Measurements from ENCODE around the gene RNASE8.
A peak's percentile ranks its signal among the peaks of the same experiment; 100 is the strongest.

The RNASE8 gene

DNA sequence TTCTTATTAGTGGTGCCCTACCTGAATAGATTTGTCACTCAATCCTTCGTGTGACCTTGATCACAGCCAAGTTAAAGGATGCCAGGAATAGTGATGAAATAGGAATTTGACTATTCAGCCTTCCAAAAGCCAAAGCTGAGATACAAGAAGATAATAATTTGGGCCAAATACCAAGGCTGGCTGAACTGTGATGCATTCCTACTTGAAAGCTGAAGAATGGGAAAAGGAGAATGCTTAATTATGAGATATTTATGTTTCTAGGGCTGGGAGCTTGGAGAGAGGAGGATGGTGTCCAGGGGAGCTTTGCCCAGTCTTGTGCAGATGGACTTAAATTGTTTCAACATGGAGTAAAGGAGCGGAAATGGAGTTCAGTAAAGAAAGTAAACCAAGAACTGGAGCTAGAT, 10.2 kb upstream of the RNASE8 start:
- TF ChIP-seq CTCF (IDR thresholded peaks at IDR 0.05), result no peak
- TF ChIP-seq ZFX (IDR thresholded peaks at IDR 0.05; ENCODE audit: borderline replicate concordance), result no peak
- no peak overlapping the region for H3K27ac ChIP-seq

- no peak overlapping the region for H3K27ac ChIP-seq
- TF ChIP-seq ZFX (IDR thresholded peaks at IDR 0.05; ENCODE audit: borderline replicate concordance) (no peak), CTCF (IDR thresholded peaks at IDR 0.05) (no peak)
Observed at GRCh38 chr14:21048638-21049037, 9.0 kb upstream of the RNASE8 start.

- TF ChIP-seq ZFX (IDR thresholded peaks at IDR 0.05; ENCODE audit: borderline replicate concordance) (no peak), CTCF (IDR thresholded peaks at IDR 0.05) (no peak)
Observed at GRCh38 chr14:21049271-21049673, 8.3 kb upstream of the RNASE8 start.

GRCh38 chr14:21050597-21050996, 7.0 kb upstream of the RNASE8 start:
- H3K27ac ChIP-seq, result no peak overlapping the region
- no peak for TF ChIP-seq ZFX (IDR thresholded peaks at IDR 0.05; ENCODE audit: borderline replicate concordance)
- TF ChIP-seq CTCF (IDR thresholded peaks at IDR 0.05), result no peak

More at GRCh38 chr14:21049271-21049673, 8.3 kb upstream of the RNASE8 start:
- H3K27ac ChIP-seq, result no peak overlapping the region

DNA sequence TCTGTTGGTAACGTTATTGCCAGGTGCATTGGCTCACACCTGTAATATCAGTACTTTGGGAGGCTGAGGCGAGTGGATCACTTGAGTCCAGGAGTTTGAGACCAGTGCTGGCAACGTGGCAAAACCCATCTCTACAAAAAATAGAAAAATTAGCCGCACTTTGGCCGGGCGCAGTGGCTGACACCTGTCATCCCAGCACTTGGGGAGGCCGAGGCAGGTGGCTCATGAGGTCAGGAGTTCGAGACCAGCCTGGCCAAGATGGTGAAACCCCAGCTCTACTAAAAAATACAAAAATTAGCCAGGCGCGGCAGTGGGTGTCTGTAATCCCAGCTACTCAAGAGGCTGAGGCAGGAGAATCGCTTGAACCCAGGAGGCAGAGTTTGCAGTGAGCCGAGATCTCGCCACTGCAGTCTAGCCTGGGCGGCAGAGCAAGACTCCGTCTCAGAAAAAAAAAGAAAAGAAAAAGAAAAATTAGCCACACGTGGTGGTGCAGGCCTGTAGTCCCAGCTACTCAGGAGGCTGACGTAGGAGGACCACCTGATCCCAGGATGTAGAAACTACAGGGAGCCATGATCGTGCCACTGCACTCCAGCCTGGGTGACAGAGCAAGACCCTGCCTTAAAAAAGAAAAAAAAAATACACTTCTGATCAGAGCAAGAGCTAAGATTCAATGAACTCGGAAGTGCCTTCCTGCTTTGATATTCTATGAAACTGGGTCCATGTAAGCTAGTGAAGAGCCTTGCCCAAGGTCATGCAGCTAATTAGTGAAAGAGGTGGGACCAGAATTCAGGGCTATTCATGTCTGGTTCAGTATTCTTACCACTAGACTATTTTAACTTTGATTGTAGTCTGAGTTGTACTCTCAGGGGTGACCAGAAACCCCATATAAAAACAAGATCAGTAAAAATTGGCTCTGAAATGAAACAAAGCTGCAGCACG, 4.2 kb upstream of the RNASE8 start:
- TF ChIP-seq ZFX (IDR thresholded peaks at IDR 0.05; ENCODE audit: borderline replicate concordance) (no peak), CTCF (IDR thresholded peaks at IDR 0.05) (no peak)

GRCh38 chr14:21054123-21054767, 3.4 kb upstream of the RNASE8 start:
- H3K27ac ChIP-seq, result peak overlapping the region; percentile 8; the same call in 1 of the 2 replicates
- no peak for TF ChIP-seq ZFX (IDR thresholded peaks at IDR 0.05; ENCODE audit: borderline replicate concordance)
- TF ChIP-seq CTCF (IDR thresholded peaks at IDR 0.05), result no peak

More for the DNA sequence above, 4.2 kb upstream of the RNASE8 start:
- no peak overlapping the region for H3K27ac ChIP-seq

DNA sequence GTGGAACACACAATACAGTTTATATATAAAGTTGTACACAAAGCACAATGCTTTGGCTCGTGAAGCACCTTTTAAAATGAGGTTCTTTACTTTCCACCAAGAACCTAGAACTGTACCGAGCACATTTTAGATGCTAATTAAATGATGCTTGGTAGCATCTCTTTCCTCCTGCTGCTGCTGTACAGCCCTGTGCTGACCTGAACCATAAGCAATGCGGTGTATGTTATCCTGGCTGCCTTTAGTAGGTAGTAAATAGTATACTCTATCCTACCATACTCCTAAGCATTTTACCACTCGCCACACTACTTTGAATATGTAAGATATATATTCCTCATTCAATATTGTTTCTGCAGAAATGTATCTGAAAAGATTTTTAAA, 2.9 kb upstream of the RNASE8 start:
- TF ChIP-seq CTCF (IDR thresholded peaks at IDR 0.05), result no peak
- no peak for TF ChIP-seq ZFX (IDR thresholded peaks at IDR 0.05; ENCODE audit: borderline replicate concordance)
- peak overlapping the region; percentile 8; the same call in 1 of the 2 replicates for H3K27ac ChIP-seq
